ENCODE measurements around the gene AGAP1. TPM values are rescaled to one million over a fixed set of nuclear protein-coding genes. Genes with fewer than 3 reads are reported as not detected.

Gene AGAP1
- total and polyA plus RNA-seq, 4 donors: 2.0 to 8.5 (median 5.4) TPM

DNA sequence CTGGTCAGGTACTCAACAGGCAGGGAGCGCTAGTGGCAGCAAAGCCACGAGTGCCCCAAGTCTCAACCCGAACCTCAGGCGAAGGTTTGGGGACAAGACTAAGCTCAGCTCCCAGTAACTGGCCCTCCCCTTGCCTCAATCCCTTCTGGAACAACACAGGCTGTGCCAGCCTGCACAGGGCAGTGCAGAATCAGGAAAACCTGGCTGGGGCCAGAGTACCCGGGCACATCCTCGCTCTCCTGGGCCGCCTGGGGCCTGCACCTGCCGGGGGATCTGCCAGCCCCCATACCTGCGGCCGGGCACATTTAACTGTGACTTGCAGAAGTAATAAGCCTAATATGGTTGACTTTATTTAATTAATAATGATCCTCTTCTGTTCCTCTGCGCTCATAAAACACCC is 613.7 kb downstream of the AGAP1 start:
- Histone ChIP-seq H3K9me3 (ENCODE audit: control insufficient read depth in 4 of 4, low read length in 3 of 4) (no peaks in the 10 kb centered on the region), H3K4me3 (ENCODE audit: low read depth in 1 of 3, low read length in 3 of 3) (no peak overlapping the region), H3K27ac (ENCODE audit: low read depth in 1 of 2, low read length in 2 of 2) (no peak overlapping the region), H3K4me1 (ENCODE audit: control insufficient read depth in 4 of 4, insufficient read depth in 4 of 4, low read length in 3 of 4) (no peaks in the 10 kb centered on the region), H3K36me3 (ENCODE audit: control insufficient read depth in 4 of 4, insufficient read depth in 3 of 4, low read depth in 1 of 4, low read length in 3 of 4) (no peaks in the 10 kb centered on the region), H3K27me3 (ENCODE audit: control insufficient read depth in 4 of 4, insufficient read depth in 4 of 4, low read length in 3 of 4) (no peaks in the 10 kb centered on the region), H3K9ac (ENCODE audit: low read depth in 1 of 2, low read length in 2 of 2) (no peak overlapping the region)
- 97% methylated on average over 11 of the region's 11 CpGs for WGBS
- TF ChIP-seq, protein P1, sequence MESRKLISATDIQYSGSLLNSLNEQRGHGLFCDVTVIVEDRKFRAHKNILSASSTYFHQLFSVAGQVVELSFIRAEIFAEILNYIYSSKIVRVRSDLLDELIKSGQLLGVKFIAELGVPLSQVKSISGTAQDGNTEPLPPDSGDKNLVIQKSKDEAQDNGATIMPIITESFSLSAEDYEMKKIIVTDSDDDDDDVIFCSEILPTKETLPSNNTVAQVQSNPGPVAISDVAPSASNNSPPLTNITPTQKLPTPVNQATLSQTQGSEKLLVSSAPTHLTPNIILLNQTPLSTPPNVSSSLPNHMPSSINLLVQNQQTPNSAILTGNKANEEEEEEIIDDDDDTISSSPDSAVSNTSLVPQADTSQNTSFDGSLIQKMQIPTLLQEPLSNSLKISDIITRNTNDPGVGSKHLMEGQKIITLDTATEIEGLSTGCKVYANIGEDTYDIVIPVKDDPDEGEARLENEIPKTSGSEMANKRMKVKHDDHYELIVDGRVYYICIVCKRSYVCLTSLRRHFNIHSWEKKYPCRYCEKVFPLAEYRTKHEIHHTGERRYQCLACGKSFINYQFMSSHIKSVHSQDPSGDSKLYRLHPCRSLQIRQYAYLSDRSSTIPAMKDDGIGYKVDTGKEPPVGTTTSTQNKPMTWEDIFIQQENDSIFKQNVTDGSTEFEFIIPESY (IDR thresholded peaks at IDR 0.05): no peak
- DNase-seq (ENCODE audit: low spot score): no peak

DNA sequence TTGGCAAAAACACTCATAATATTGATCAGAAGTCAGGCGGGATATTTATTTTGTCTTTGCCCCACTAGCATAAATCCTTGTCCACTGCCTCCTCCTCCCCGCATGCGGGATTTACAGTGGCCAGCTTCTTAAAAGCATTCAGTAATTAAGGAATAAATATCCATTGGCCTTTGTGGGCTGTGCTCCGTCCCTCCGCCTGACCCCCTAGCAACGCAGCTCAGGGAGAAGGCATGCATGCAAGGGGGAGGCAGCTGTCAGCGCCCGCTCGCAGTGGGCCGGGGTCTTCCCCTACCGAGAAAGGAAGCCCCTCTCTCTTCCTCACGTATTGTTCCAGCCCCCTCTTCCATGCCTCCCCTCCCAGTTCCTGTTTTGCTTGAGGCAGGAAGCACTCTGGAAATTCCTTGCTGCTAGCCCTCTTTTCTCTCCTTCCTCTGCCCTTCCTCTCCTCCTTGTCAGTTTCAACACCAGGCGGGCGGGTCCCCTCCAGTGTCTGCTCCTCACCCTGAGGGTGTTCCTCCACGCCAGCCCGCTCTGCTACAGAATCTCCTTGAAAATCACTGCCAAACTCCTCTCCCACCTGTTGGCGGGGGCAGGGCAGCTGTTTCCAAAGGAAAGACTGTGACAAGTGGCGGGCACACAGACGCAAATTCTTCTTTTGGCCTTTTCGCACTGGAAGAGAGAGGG is 614.2 kb downstream of the AGAP1 start:
- Histone ChIP-seq H3K4me3 (ENCODE audit: low read depth in 1 of 3, low read length in 3 of 3) (no peak overlapping the region), H3K27ac (ENCODE audit: low read depth in 1 of 2, low read length in 2 of 2) (no peak overlapping the region), H3K36me3 (ENCODE audit: control insufficient read depth in 4 of 4, insufficient read depth in 3 of 4, low read depth in 1 of 4, low read length in 3 of 4) (no peaks in the 10 kb centered on the region), H3K27me3 (ENCODE audit: control insufficient read depth in 4 of 4, insufficient read depth in 4 of 4, low read length in 3 of 4) (no peaks in the 10 kb centered on the region), H3K4me1 (ENCODE audit: control insufficient read depth in 4 of 4, insufficient read depth in 4 of 4, low read length in 3 of 4) (no peaks in the 10 kb centered on the region), H3K9ac (ENCODE audit: low read depth in 1 of 2, low read length in 2 of 2) (no peak overlapping the region), H3K9me3 (ENCODE audit: control insufficient read depth in 4 of 4, low read length in 3 of 4) (no peaks in the 10 kb centered on the region)
- WGBS: 69% methylated on average over 20 of the region's 20 CpGs
- no peak for DNase-seq (ENCODE audit: low spot score)
- TF ChIP-seq RAD21 (IDR thresholded peaks at IDR 0.05) (no peak), JUND (IDR thresholded peaks at IDR 0.05) (no peak), SP1 (IDR thresholded peaks at IDR 0.05) (no peak), RXRA (IDR thresholded peaks at IDR 0.05) (no peak), NR2F2 (IDR thresholded peaks at IDR 0.05) (no peak), FOXA2 (IDR thresholded peaks at IDR 0.05) (no peak), HNF4G (IDR thresholded peaks at IDR 0.05) (no peak), FOXA1 (IDR thresholded peaks at IDR 0.05) (no peak), HNF4A (conservative IDR thresholded peaks at IDR 0.05) (no peak)
- TF ChIP-seq, protein P2, sequence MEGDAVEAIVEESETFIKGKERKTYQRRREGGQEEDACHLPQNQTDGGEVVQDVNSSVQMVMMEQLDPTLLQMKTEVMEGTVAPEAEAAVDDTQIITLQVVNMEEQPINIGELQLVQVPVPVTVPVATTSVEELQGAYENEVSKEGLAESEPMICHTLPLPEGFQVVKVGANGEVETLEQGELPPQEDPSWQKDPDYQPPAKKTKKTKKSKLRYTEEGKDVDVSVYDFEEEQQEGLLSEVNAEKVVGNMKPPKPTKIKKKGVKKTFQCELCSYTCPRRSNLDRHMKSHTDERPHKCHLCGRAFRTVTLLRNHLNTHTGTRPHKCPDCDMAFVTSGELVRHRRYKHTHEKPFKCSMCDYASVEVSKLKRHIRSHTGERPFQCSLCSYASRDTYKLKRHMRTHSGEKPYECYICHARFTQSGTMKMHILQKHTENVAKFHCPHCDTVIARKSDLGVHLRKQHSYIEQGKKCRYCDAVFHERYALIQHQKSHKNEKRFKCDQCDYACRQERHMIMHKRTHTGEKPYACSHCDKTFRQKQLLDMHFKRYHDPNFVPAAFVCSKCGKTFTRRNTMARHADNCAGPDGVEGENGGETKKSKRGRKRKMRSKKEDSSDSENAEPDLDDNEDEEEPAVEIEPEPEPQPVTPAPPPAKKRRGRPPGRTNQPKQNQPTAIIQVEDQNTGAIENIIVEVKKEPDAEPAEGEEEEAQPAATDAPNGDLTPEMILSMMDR (IDR thresholded peaks at IDR 0.05; ENCODE audit: low read depth, low read length, missing input control): no peak
- TF ChIP-seq, protein P1 (IDR thresholded peaks at IDR 0.05): no peak
- TF ChIP-seq, protein P3, sequence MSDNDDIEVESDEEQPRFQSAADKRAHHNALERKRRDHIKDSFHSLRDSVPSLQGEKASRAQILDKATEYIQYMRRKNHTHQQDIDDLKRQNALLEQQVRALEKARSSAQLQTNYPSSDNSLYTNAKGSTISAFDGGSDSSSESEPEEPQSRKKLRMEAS (IDR thresholded peaks at IDR 0.05): no peak
- TF ChIP-seq, protein P4, sequence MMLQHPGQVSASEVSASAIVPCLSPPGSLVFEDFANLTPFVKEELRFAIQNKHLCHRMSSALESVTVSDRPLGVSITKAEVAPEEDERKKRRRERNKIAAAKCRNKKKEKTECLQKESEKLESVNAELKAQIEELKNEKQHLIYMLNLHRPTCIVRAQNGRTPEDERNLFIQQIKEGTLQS (IDR thresholded peaks at IDR 0.05): no peak
- TF ChIP-seq, protein P5, sequence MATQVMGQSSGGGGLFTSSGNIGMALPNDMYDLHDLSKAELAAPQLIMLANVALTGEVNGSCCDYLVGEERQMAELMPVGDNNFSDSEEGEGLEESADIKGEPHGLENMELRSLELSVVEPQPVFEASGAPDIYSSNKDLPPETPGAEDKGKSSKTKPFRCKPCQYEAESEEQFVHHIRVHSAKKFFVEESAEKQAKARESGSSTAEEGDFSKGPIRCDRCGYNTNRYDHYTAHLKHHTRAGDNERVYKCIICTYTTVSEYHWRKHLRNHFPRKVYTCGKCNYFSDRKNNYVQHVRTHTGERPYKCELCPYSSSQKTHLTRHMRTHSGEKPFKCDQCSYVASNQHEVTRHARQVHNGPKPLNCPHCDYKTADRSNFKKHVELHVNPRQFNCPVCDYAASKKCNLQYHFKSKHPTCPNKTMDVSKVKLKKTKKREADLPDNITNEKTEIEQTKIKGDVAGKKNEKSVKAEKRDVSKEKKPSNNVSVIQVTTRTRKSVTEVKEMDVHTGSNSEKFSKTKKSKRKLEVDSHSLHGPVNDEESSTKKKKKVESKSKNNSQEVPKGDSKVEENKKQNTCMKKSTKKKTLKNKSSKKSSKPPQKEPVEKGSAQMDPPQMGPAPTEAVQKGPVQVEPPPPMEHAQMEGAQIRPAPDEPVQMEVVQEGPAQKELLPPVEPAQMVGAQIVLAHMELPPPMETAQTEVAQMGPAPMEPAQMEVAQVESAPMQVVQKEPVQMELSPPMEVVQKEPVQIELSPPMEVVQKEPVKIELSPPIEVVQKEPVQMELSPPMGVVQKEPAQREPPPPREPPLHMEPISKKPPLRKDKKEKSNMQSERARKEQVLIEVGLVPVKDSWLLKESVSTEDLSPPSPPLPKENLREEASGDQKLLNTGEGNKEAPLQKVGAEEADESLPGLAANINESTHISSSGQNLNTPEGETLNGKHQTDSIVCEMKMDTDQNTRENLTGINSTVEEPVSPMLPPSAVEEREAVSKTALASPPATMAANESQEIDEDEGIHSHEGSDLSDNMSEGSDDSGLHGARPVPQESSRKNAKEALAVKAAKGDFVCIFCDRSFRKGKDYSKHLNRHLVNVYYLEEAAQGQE (IDR thresholded peaks at IDR 0.05): no peak

Data from liver (tissue), 9 donors.